Stimulated activated CD8-positive, alpha-beta memory T cell treated with anti-CD3 and anti-CD28 coated beads, Interleukin-4, amount 100 ng/mL, for 24 hours (primary cell): ENCODE results near the gene PLEKHG3.

ENCODE experiments used
- DNase-seq: peaks from one replicate; pipeline ENCODE4 v3.0.0-alpha.2; 2020; ENCODE audit warnings: low read depth

The PLEKHG3 gene

DNA sequence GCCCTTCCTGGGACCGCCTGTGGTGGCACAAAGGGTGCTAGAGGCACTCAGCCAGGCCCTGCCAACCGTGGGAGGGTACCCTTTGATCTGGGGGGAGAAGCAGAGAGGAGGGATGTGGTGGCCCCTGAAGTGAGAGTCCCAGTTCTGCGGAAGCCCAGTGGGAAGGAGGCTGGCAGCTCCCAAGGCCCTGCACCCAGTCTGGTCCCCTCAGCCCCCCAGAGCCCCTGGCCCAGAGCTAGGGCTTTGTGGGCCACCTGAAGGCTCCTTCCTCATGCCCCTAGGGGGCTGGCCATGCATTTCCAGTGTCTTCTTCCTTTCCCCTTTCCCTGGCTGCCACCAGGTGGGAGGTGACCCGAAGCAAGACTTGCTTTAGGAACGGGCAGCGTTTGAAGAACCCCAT lies 44.3 kb downstream of the PLEKHG3 start:
- DNase-seq: no peak

DNA sequence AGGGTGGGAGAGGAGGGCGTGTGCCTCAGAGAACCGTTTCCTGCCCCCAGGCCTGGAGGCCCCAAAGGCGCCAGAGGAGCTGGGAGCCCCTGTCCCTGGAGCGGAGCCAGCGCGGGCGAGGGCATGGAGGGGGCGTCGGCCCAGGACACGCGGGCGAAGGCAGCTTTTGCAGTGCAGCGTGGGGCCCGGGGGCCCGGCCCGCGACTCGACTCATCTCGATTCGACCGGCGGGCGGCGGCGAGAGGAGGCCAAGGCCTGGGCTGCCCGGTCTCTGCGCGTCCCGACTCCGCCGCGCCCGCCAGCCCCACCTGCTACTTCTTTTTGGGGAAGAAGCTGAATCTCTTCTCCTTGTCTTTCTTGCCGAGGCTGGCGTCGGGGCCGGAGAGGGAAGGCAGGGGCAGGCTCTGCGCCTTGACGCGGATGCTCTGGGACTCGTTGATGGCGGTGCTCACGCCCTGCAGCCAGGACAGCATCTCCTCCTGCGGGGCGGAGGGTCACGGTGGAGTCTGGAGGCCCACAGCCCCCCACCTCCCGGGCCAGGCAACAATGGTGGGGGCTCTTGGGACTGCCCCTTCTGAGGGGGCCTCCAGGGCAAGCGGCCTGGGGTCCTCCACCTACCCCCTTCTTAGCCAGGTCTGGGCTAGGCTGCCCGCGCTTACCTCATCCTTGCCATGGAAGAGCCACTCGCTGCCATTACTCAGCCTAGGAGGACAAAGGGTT lies 44.9 kb downstream of the PLEKHG3 start:
- DNase-seq: no peak

DNA sequence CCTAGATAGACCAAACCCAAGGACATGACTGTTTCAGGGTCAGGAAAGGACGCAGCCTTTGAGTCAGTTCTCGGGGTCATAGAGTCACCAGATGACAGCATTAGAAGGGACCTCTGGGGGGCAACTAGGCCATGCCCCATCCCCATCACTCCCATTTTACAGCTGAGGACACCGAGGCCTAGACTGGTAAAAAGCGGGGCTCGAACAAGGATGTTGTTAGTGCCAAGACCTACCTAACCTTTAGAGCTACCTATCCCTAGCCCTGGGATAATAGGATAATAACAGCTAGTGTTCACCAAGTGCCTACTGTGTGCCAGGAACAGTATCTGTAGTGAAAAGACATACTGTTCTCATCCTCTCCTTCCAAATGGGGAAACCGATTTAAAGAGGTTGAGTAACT lies 48.7 kb downstream of the PLEKHG3 start:
- no peak for DNase-seq

DNA sequence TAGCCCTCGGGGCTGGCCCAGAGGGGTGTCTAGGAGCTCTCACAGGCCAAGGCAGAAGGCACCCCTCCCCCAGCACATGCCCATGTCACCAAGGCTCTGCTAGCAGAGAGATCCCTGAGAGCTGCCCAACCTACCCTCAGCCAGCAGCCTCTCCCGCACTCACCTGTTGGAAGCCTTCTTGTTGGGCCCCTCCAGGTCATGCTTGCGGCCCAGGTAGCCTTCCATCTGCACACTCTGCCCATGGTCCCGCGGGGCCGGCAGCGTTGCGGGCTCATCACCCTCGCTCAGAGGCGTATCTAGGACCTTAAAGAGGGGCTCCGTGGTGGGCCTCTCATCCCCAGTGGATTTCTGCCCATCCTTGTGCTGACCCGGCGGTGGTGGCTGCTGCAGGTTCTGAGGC lies 49.1 kb downstream of the PLEKHG3 start:
- DNase-seq: no peak

DNA sequence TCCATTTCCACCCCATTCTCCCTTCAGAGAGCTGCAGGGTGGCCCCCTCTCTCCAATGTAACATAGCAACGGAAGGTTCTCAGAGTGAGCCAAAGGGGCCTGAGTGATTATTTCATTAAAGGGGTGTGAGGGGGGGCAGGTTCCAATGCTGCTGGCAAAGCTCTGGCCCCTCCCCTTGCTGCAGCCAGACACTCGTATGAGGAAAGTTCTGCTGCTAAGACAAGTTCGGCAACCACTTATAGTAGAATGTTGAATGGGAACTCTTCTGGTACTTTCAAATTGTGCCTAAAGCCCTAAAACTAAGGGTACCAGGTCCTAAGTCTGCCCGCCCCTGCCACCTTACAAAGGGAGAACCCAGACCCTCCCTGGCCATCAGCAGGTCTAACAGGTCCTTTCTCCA lies 49.8 kb downstream of the PLEKHG3 start:
- no peak for DNase-seq

DNA sequence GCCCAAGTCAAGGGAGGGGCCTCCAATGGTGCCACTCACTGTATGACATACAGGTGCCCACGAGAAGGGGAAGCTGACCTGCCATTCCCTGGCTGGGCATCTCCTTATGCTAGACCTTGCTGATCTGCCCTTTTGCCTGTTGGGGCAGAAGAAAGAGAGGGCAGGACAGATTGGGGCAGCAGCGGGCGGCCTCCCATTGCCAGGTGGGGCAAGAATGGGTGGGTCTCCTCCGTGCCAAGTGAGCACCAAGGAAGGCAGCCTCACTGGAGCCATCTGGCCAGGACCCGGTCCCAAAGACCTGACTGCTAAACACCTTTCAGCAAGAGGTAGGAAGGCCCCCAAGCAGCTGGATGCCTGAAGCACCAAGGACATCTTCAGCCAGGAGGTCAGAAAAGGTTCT lies 50.5 kb downstream of the PLEKHG3 start:
- no peak for DNase-seq

DNA sequence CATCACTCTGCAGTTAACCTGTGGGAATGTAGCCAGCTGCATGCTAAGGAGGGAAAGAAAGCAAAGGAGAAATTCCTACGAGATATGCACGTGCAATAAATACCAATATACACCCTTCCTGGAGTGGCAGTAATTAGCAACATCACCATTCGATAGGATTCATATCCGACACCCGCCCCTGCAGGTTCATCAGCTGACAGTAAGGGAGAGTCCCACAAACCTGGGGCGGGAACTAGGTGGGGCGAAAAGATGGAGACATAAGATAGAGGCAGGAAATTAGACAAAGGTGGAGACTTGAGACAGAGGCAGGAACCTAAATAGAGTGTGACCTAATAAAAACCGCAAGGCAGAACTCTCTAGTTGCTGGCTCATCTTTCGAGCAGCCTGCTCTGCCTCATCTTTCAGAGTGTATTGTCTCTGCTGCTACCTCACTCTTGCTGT lies 51.6 kb downstream of the PLEKHG3 start:
- peak; percentile 17 for DNase-seq

DNA sequence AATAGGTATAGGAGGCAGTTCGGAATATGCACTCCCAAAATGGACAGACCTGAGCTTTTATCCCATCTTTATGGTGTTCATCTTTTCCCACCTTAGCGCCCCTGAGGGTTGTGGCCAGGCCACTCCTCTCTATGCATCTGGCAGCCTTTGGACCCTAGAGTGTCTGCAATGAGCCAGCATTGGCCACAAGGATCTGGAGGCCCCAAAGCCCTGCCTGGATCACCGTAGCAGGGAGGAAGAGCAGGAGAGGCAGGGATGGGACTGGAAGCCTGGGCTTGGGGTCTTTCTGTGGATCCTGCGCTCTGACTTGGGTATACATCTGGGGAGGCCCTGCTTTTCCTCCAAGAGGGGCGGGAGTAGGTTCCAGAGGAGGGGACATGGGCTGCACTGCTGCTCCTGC lies 52.5 kb downstream of the PLEKHG3 start:
- DNase-seq: no peak

DNA sequence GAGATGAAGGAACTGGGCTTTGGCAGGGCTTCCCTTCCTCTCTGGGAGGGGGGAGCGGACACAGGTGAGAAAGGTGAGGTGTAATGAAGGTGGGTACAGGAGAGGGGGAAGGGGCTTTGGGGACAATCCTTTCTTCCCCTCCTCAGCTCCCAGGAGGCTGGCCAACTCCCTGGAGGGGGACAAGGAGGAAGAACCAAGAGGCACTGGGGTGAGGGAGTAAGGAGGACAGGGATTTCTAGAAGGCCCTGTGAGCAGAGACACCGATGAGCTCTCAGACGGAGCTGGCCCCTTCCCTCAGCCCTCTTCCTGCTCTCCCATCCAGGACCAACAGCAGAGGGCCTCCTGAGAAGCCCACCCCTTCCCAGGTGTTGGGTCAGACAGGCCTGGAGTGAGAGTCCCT lies 53.4 kb downstream of the PLEKHG3 start:
- DNase-seq: no peak

DNA sequence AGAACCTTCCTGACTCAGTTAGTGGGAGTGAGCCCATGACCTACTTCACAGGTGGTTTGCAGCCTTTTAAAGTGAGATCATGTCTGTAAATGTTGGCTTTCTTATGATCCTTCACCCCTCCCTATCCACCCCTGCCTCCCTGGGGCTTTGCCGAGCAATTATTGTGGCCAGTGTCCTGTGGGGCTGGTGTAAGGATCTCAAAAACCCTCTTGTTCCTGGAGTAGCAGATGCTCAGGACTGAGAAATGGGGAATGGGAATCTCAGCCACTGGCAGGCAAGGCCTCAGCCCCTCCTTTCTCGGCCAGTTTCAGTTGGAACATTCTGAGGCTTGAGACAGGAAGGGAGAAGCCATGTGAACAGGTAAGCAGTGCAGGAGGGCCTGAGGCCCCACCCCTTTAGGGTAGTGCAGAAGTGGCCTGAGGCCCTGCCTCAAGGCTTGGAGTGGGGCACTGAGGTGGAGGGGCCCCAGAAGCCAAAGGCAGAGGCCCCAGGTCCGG lies 53.8 kb downstream of the PLEKHG3 start:
- no peak for DNase-seq

DNA sequence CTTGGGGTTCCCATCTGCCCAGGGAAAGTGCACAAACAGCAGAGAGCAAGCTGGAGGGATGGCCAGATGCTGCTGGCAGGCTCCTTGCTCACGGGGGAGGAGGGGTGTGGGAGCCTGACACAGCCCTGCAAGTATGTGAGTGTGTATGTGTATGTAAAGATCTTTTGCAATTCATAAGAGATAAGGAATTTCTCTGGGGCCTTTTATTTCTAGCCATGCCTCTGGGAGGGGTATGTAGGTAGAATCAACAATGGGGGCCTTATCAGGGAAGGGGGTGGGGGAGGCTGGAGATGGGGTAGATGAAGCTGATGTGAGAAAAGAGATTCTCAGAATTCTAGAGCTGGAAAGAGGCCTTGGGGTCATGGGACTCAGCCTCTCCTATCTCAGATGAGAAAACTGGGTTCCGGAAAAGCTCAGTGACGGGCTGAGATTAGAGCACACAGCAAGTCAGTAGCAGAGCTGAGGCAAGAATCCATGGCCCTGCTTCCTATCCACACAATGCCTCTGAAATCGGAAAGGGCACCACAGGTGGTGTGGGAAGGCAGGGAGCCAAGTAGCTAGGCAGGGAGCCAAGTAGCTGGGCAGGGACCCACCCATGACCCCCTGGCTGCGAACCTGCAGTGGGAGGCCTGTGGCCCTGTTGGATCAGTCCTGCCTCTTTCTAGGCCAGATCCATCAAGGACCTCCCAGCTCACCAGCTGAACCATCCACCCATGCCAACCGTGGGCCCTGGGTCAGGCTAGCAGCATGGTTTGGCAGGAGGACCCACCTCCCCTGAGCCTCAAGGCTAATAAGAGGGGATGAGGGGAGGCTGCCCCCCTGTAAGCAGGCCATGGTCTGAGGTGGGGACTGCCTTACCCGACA lies 54.7 kb downstream of the PLEKHG3 start:
- no peak for DNase-seq

DNA sequence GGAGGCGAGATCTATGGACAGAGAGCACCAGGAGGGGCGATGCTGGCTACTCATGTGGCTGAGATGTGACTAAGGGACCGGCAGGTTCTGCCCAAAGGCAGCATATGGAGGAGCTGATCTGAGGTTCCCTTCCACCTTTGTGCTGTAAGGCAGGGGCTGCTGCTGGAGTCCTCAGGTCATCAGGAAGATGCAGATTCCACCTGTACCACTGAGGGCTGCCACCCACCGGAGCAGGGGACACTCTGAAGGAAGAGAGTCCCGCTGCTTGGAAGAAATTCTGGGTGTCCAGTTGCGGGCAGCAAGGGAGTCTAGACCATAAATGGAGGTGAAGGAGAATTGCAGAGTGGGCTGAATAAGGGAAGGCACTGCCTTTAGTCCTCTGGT lies 55.3 kb downstream of the PLEKHG3 start:
- no peak for DNase-seq

DNA sequence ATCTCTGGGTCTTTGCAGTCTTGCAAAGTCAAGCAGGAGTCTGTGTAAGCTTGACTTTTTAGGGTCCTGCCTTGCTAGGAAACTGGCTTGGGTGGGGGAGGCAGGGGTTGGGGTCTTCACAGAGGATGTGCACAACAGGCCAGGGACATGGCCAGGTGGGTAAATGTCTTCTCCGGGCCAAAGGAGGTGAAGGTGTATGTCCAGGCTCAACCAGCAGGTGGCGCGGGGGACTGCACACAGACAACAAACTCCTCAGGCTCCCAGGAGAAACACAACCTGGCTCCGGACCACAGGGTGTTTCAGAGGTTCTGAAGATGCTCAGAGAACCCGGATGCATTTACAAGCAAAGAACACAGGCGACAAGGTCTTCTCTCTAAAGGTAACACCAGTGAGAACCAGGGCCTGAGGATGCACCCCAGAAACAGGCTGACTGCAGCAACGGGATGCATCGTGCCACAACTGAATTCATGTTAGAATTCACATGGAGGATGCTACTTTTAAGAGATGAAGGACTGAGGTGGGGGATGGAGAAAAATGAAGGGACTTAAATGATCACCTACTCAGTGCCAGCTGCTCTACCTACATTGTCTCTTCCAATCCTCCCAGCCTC lies 56.0 kb downstream of the PLEKHG3 start:
- peak; percentile 23 for DNase-seq

DNA sequence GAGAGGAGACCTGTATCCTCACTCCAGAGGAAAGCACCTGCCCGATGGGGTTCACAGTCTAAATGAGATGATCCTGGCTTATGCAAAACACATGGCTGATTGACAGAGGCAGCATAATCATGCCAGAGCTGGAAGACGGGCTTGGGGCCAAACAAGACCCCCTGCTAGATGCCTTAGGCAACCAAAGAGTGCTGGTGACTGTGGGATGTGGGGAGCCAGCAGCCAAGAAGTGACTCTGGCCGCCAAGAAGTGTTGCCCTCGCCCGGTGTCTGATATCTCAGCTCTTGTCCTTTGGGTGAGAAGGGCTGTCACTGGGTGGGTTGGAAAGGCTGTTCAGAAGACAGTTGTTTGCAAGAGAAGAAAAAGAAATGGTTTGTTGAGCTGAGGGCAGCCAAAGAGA lies 56.7 kb downstream of the PLEKHG3 start:
- no peak for DNase-seq

DNA sequence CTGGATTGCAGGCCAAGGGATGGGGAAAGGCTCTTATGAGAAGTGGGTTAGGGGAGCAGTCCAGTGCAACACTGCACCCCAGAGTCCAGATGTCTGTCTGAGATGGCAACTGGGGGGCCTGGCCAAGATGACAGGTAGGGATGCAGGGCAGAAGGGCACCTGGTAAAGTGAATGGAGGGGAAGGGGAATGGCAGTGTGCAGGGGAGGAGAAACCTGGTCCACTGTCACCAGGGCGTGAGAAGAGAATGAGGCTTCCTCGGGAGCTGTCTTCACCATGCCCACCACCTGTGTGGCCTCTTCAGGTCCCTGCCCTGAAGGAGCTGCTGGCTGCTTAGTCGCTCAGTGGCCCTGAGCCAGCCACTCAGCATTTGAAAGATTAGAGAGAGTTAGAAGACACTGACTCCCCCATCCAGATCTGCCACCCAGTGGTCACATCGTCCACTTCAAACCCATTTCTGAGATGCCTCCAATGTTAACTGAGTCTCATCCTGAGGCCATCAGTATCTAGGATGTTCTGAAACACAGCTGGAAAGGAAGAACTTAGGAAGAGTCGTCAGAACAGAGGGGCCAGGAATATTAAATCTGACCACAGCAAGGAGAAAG lies 57.3 kb downstream of the PLEKHG3 start:
- DNase-seq: no peak

DNA sequence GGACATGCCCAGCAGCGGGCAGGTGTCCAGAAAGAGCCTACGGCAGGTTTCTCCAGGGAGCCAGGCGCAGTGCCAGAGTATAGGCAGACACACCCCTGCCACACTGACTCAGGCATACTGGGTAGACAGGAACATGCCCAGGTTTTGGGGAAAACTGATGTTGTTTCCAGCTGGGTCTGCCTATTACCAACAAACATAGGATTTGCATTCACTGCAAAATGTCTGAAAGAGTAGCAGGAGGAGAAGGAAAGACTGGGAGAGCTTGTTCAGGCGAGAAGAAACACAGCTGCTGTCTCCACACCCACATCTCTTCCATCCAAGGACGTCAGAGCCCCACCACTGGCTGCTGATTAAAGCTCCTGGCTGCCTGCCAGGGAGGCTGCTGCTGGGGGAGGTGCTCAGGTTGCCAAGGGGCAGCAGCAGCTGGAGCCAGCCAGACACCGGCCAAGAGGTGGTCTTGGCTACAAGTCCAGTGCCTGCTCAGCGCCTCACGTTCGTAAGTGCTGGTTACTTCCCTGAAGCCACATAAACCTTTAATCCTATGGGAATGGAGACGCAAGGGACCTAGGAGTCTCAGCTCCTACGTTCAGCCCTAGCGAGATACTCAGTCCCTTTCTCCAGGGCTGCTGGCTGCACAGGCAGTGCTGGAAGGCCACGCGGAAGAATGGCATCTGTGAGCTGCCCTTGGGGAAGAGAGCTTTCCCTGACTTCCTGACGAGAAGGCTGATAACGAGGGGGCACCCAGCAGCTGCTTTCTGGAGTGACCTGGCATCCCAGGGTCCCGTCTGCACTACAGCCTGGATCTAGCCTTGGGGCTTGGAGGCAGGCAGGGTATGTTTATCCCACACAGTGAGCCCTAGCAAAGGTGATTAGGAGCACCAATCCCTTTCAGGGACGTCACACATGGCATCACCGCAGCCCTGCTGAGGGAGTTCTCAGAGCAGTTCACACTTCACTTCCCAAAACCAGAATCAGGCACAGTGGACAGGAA lies 58.1 kb downstream of the PLEKHG3 start:
- peak; percentile 28 for DNase-seq

DNA sequence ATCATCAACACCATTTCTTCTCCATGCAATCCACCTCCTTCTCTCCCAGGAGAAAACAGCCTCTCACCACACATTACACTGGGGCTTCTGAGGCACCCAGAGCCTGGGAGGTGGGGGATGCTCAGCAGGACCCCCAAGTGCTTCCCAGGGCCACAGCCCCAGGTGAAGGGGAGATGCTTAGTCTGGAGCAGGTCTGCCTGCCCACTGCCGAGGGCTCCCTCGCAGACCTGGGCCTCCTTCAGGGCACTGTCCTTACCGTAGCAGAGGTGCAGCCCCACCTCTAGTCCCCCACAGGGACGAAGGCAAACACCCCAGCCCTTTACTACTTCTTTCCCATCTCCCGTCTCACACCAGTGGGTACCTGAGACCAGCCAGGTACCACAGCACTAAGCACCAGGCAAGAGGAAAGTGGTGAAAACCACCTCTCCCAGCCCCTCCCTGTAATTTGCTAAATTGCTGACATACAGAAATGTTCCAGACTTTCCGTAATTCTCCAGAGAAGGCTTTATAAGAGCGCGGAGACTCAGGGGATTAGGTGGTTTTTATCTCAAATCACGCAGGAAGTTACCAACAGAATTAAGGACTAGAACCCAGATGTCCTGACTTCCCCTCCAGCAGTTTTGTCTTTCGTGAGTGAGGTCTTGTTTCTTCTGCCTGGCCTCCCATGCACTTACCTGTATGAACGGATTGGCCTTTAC lies 59.0 kb downstream of the PLEKHG3 start:
- DNase-seq: no peak

DNA sequence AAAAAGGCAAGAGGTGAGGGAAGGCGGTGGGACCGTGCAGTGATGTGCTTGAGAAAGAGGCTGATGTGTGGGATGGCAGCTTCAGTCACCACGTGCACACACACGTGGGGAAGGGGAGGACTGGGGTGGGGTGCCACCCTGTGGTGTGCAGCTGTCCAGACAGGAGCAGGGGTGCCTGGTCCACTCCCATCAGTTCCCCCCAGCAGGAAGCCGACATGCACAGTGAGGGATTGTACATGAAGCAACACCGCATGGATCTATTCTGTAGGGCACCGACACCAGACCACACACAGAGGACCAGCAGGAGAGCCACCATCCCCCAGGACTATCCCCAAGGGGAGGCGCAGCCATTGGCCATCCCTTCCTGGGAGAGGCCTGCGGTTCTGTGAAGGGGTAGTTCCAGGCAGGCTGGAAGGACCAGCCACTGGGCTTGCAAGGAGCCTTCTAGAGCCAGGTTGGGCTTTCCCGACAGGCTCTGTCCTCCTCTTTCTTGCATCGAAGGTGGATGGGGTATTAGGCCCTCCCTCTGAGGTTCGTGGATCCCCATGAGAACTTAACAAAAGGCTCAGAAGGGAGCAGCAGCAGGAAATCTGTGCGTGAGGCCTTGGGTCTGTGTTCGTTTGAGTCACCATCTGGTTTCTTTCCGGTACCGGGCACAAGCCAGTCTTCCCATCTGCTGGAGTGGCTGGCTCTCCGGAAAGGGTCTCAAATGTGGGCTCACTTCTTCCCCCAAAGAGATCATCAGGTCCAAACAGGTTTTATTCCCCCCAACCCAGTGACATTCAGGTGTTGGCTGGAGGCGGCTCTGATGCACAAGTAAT lies 59.8 kb downstream of the PLEKHG3 start:
- no peak for DNase-seq

DNA sequence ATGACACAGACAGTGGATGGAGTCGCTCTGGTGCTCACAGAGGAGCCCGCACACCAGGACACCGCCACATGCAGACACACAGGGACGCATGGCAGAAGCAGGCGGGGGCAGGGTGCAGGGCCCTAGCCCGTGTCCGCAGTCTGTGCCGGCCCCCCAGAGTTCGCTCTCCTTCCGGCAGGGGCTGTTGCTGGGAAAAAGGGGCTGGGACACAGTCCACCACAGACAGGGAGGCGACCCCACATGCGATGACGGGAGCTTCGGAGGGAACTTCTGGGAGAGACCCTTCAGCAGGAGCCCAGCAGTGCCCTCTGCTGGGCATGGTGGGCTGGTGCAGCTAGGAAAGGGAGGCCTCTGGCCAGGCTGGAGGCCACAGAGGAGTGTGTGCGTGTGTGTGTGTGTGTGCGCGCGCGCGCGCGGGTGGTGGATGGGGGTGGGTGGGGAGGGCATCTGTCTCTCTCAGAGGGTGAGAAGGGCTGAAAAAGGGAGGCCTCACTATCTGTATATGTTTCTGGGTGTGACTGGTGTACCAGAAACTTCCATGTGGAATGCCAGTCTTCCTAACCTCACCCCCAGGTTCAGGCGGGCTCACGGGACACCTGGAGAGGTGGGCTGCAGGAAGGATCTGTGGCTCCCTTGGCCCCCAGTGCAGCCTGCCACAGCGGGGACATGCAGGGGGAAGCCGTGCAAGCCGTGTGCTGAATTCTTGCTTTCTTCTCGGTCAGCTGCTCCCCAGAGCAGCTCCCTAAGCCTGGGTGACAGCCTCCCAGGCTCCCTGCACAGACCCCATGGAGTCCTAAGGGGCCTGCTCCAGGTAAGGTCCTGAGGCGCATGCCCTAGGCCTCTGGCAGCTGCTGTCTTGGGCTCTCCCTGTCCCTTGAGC lies 60.7 kb downstream of the PLEKHG3 start:
- DNase-seq: peak; percentile 51
